Measurements from ENCODE around the gene GSTK1. TPM values are rescaled to one million over a fixed set of nuclear protein-coding genes. Genes with fewer than 3 reads are reported as not detected.
A peak's percentile ranks its signal among the peaks of the same experiment; 100 is the strongest.
"Not testable (repeated sequence)": the region's sequence is repeated elsewhere in the genome, so short reads cannot be mapped to it uniquely, and the experiment has no call there.

Gene GSTK1
- polyA plus RNA-seq, 3 donors = 182 to 219 (median 191) TPM

- no peak for DNase-seq (ENCODE audit: extremely low read depth in 1 of 11, low read depth in 9 of 11, low spot score in 4 of 11)
Observed at GRCh38 chr7:143255564-143255963, 7.7 kb upstream of the GSTK1 start.

- no peak for DNase-seq (ENCODE audit: extremely low read depth in 1 of 11, low read depth in 9 of 11, low spot score in 4 of 11)
Observed at GRCh38 chr7:143256325-143256724, 6.9 kb upstream of the GSTK1 start.

GRCh38 chr7:143256932-143257331 lies 6.3 kb upstream of the GSTK1 start:
- DNase-seq (ENCODE audit: extremely low read depth in 1 of 11, low read depth in 9 of 11, low spot score in 4 of 11) = no peak

- DNase-seq (ENCODE audit: extremely low read depth in 1 of 11, low read depth in 9 of 11, low spot score in 4 of 11) = no peak
Observed at GRCh38 chr7:143257501-143257900, 5.7 kb upstream of the GSTK1 start.

- no peak for DNase-seq (ENCODE audit: extremely low read depth in 1 of 11, low read depth in 9 of 11, low spot score in 4 of 11)
Observed at GRCh38 chr7:143258831-143259230, 4.4 kb upstream of the GSTK1 start.

- no peak for DNase-seq (ENCODE audit: extremely low read depth in 1 of 11, low read depth in 9 of 11, low spot score in 4 of 11)
Observed at GRCh38 chr7:143259765-143260164, 3.5 kb upstream of the GSTK1 start.

- DNase-seq (ENCODE audit: extremely low read depth in 1 of 11, low read depth in 9 of 11, low spot score in 4 of 11) = no peak
Observed at GRCh38 chr7:143261901-143262300, 1.3 kb upstream of the GSTK1 start.

GRCh38 chr7:143264196-143264568 lies 941 bp downstream of the GSTK1 start:
- DNase-seq (ENCODE audit: extremely low read depth in 1 of 11, low read depth in 9 of 11, low spot score in 4 of 11) = not testable (repeated sequence)

- no peak for DNase-seq (ENCODE audit: extremely low read depth in 1 of 11, low read depth in 9 of 11, low spot score in 4 of 11)
Observed at GRCh38 chr7:143265017-143265693, 1.9 kb downstream of the GSTK1 start.

- no peak for DNase-seq (ENCODE audit: extremely low read depth in 1 of 11, low read depth in 9 of 11, low spot score in 4 of 11)
Observed at GRCh38 chr7:143269251-143269650, 6.0 kb downstream of the GSTK1 start.

GRCh38 chr7:143271240-143271639 lies 8.0 kb downstream of the GSTK1 start:
- no peak for DNase-seq (ENCODE audit: extremely low read depth in 1 of 11, low read depth in 9 of 11, low spot score in 4 of 11)

- no peak for DNase-seq (ENCODE audit: extremely low read depth in 1 of 11, low read depth in 9 of 11, low spot score in 4 of 11)
Observed at GRCh38 chr7:143272871-143273270, 9.6 kb downstream of the GSTK1 start.

GRCh38 chr7:143279186-143280098 lies 16.2 kb downstream of the GSTK1 start:
- DNase-seq (ENCODE audit: extremely low read depth in 1 of 11, low read depth in 9 of 11, low spot score in 4 of 11) = peak in 5 of 11 donors; percentile 59 to 77 (median 69)

- no peak for DNase-seq (ENCODE audit: extremely low read depth in 1 of 11, low read depth in 9 of 11, low spot score in 4 of 11)
Observed at GRCh38 chr7:143280160-143280559, 16.9 kb downstream of the GSTK1 start.

GRCh38 chr7:143280566-143280965 lies 17.3 kb downstream of the GSTK1 start:
- no peak for DNase-seq (ENCODE audit: extremely low read depth in 1 of 11, low read depth in 9 of 11, low spot score in 4 of 11)

GRCh38 chr7:143281529-143281928 lies 18.3 kb downstream of the GSTK1 start:
- no peak for DNase-seq (ENCODE audit: extremely low read depth in 1 of 11, low read depth in 9 of 11, low spot score in 4 of 11)

GRCh38 chr7:143282124-143282523 lies 18.9 kb downstream of the GSTK1 start:
- no peak for DNase-seq (ENCODE audit: extremely low read depth in 1 of 11, low read depth in 9 of 11, low spot score in 4 of 11)

- no peak for DNase-seq (ENCODE audit: extremely low read depth in 1 of 11, low read depth in 9 of 11, low spot score in 4 of 11)
Observed at GRCh38 chr7:143283381-143283780, 20.1 kb downstream of the GSTK1 start.

- DNase-seq (ENCODE audit: extremely low read depth in 1 of 11, low read depth in 9 of 11, low spot score in 4 of 11) = peak in 2 of 11 donors; percentile 62 to 78
Observed at GRCh38 chr7:143284591-143285469, 21.6 kb downstream of the GSTK1 start, which contains the start of gene TMEM139. Gene TMEM139 (plus strand): TSS chr7:143284958. CDS start chr7:143285958, 1,000 bp downstream.

All from renal cortex interstitium (tissue), 11 donors.